B cell (primary cell): ENCODE measurements around the gene ATP1B3.

ENCODE experiments used
- EZH2 ChIP-seq: IDR thresholded peaks from 2 replicates; pipeline ENCODE4 v1.6.1; 2012; ENCODE audit warnings: borderline replicate concordance, low read depth, mild to moderate bottlenecking, moderate library complexity, low read length; ENCODE audit not compliant: insufficient read depth, poor library complexity, severe bottlenecking
- TF ChIP-seq, protein P1 (sequence below): fragments of 200-600 bp; IDR thresholded peaks from one replicate; pipeline ENCODE4 v1.8.0; 2022; ENCODE audit warnings: antibody characterized with exemption, mild to moderate bottlenecking

DNA sequence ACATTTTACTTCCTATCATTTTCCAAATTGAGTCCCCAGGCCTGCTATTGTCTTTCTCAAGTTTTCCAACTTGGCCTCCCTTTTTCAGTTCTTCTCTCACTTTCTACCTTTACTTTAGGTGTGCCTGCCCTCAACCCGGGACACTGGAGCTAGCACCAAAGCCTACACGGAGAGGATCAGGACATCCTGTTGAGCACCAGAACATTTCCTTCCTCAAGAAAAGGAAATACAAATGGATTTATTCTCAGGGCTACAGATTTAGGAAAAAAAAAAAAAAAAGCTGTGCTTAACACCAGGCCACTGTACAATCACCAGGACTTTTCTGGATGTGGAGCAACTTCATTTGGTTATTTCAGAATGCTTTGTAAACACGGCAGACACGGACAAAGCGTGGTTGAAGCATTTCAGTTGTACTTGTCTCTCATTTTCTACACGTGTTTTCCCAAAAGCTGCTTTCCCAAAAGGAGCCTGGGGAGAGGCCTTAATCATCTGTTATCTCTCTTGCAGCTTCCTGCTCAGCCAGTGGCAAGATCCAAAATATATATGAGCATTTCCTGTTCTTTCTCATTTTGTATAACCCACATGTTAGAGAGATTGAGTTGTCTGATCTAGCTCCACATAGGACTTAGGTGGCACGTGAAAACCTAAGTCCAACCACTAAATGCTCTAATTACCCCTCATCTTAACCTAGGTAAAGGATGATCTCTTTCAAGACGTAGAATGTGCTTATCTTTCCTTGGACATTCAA lies 15.5 kb upstream of the ATP1B3 start:
- TF ChIP-seq, protein P1, sequence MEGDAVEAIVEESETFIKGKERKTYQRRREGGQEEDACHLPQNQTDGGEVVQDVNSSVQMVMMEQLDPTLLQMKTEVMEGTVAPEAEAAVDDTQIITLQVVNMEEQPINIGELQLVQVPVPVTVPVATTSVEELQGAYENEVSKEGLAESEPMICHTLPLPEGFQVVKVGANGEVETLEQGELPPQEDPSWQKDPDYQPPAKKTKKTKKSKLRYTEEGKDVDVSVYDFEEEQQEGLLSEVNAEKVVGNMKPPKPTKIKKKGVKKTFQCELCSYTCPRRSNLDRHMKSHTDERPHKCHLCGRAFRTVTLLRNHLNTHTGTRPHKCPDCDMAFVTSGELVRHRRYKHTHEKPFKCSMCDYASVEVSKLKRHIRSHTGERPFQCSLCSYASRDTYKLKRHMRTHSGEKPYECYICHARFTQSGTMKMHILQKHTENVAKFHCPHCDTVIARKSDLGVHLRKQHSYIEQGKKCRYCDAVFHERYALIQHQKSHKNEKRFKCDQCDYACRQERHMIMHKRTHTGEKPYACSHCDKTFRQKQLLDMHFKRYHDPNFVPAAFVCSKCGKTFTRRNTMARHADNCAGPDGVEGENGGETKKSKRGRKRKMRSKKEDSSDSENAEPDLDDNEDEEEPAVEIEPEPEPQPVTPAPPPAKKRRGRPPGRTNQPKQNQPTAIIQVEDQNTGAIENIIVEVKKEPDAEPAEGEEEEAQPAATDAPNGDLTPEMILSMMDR, result no peak
- TF ChIP-seq EZH2, result no peak
